GM19025 (cell line): ENCODE data around the gene KDM7A.
"Not testable (repeated sequence)": the region's sequence is repeated elsewhere in the genome, so short reads cannot be mapped to it uniquely, and the experiment has no call there.

Experiments used
- ATAC-seq: cut with Tn5 transposase; IDR thresholded peaks from one replicate; pipeline ENCODE4 v1.9.1; 2021; ENCODE audit warnings: mild to moderate bottlenecking, low read depth, moderate library complexity; ENCODE audit not compliant: unreplicated experiment

KDM7A gene

GRCh38 chr7:140201393-140201792 is 24.6 kb upstream of the KDM7A start:
- no peak for ATAC-seq

- ATAC-seq, result no peak
Observed at GRCh38 chr7:140200061-140200989, 23.5 kb upstream of the KDM7A start.

GRCh38 chr7:140197938-140198337 is 21.2 kb upstream of the KDM7A start:
- ATAC-seq, result no peak

GRCh38 chr7:140197218-140197890 is 20.6 kb upstream of the KDM7A start:
- ATAC-seq, result no peak

GRCh38 chr7:140196361-140197217 is 19.8 kb upstream of the KDM7A start:
- ATAC-seq, result no peak

GRCh38 chr7:140195859-140196258 is 19.1 kb upstream of the KDM7A start:
- no peak for ATAC-seq

GRCh38 chr7:140192620-140193019 is 15.8 kb upstream of the KDM7A start:
- ATAC-seq, result no peak

- no peak for ATAC-seq
Observed at GRCh38 chr7:140192176-140192575, 15.4 kb upstream of the KDM7A start.

- ATAC-seq, result no peak
Observed at GRCh38 chr7:140190588-140190987, 13.8 kb upstream of the KDM7A start.

- no peak for ATAC-seq
Observed at GRCh38 chr7:140189917-140190316, 13.1 kb upstream of the KDM7A start.

GRCh38 chr7:140182917-140183316 is 6.1 kb upstream of the KDM7A start:
- no peak for ATAC-seq

GRCh38 chr7:140179339-140179738 is 2.6 kb upstream of the KDM7A start:
- ATAC-seq, result no peak

- ATAC-seq, result peak; percentile 3
Observed at GRCh38 chr7:140176122-140176701, 571 bp downstream of the KDM7A start.

GRCh38 chr7:140175221-140176121 is 1.3 kb downstream of the KDM7A start:
- ATAC-seq, result peak; percentile 25

GRCh38 chr7:140174217-140174616 is 2.6 kb downstream of the KDM7A start:
- ATAC-seq, result no peak

- ATAC-seq, result no peak
Observed at GRCh38 chr7:140170375-140170774, 6.4 kb downstream of the KDM7A start.

GRCh38 chr7:140168816-140169215 is 8.0 kb downstream of the KDM7A start:
- ATAC-seq, result no peak

- ATAC-seq, result no peak
Observed at GRCh38 chr7:140165422-140165821, 11.4 kb downstream of the KDM7A start.

- ATAC-seq, result not testable (repeated sequence)
Observed at GRCh38 chr7:140162081-140162480, 14.7 kb downstream of the KDM7A start.
